ENCODE results near the gene CEBPA.
"Not testable (repeated sequence)": the region's sequence is repeated elsewhere in the genome, so short reads cannot be mapped to it uniquely, and the experiment has no call there.

DNA sequence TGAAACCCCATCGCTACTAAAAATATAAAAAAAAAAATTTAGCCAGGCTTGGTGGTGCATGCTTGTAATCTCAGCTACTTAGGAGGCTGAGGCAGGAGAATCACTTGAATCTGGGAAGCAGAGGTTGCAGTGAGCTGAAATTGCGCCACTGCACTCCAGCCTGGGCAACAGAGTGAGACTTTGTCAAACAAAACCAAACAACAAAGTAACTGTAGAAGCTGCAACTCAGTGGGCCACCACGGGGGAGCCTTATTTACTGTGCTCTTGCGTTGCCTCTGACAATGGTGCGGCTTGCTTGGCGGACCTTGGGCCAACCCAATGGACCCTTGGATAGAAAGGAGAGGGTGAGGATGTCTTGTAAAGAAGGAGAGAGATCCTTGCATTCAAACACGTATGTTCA, 7.3 kb downstream of the CEBPA start:
- TF ChIP-seq, protein P1, sequence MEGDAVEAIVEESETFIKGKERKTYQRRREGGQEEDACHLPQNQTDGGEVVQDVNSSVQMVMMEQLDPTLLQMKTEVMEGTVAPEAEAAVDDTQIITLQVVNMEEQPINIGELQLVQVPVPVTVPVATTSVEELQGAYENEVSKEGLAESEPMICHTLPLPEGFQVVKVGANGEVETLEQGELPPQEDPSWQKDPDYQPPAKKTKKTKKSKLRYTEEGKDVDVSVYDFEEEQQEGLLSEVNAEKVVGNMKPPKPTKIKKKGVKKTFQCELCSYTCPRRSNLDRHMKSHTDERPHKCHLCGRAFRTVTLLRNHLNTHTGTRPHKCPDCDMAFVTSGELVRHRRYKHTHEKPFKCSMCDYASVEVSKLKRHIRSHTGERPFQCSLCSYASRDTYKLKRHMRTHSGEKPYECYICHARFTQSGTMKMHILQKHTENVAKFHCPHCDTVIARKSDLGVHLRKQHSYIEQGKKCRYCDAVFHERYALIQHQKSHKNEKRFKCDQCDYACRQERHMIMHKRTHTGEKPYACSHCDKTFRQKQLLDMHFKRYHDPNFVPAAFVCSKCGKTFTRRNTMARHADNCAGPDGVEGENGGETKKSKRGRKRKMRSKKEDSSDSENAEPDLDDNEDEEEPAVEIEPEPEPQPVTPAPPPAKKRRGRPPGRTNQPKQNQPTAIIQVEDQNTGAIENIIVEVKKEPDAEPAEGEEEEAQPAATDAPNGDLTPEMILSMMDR (IDR thresholded peaks at IDR 0.05): not testable (repeated sequence)
- not testable (repeated sequence) for TF ChIP-seq POLR2A (IDR thresholded peaks at IDR 0.05)
